GM12878 (cell line): ENCODE measurements around the gene PTRH2. TPM values are rescaled to one million over a fixed set of nuclear protein-coding genes. Genes with fewer than 3 reads are reported as not detected.

ENCODE experiments used
- ATAC-seq: fragments of 200-7000 bp; cut with Tn5 transposase; 3 replicates; pipeline ENCODE4 v1.9.1; 2020; ENCODE audit warnings: mild to moderate bottlenecking, moderate library complexity
- BruUV-seq: library from RNA; stranded (reverse); fragments of 400-500 nt; replicated peaks from 2 replicates; lab custom pipeline; 2021; lab: Mats Ljungman, UMichigan
- CTCF ChIA-PET: fragments of 300-600 bp; sonication (Branson Sonifier 250); formaldehyde crosslinking; extraction: SDS; loops from one replicate; lab custom pipeline; 2021; ENCODE audit warnings: inconsistent platforms; lab: Yijun Ruan, JAX
- POLR2A ChIA-PET: fragments of 350-600 bp; formaldehyde crosslinking; extraction: SDS; loops from one replicate; lab custom pipeline; 2021; ENCODE audit warnings: inconsistent platforms; lab: Charles Lee
- RAD21 ChIA-PET: fragments of 300-600 bp; sonication (Branson Sonifier 250); formaldehyde crosslinking; loops from one replicate; lab custom pipeline; 2023; ENCODE audit warnings: antibody characterized with exemption; ENCODE audit not compliant: unreplicated experiment; lab: Charles Lee
- SMC1A ChIA-PET: fragments of 300-600 bp; sonication (Branson Sonifier 250); formaldehyde crosslinking; loops from one replicate; lab custom pipeline; 2023; ENCODE audit not compliant: unreplicated experiment, uncharacterized antibody; lab: Charles Lee
- DNase-seq: peaks from one replicate; pipeline ENCODE4 v3.0.0-alpha.2; 2011; ENCODE audit warnings: low read depth, low spot score
- FAIRE-seq: peaks from 3 replicates; lab custom pipeline; 2011; peaks lifted over from hg19 to GRCh38; lab: Jason Lieb, UNC
- H2AFZ ChIP-seq: 2 replicates; pipeline ENCODE4 v1.6.0; 2011; ENCODE audit warnings: low read depth, low read length, control low read depth; ENCODE audit not compliant: control insufficient read depth
- H3K27ac ChIP-seq: 2 replicates; pipeline ENCODE4 v1.5.1; 2011; ENCODE audit warnings: control low read depth; ENCODE audit not compliant: control insufficient read depth, insufficient read depth
- H3K27me3 ChIP-seq, 2 experiments: replicated peaks in 1 of 2; 2 replicates each; pipeline versions ENCODE4 v1.6.0 to v1.6.1; 2011; ENCODE audit warnings: low read length in 1 of 2; ENCODE audit not compliant: control insufficient read depth in 2 of 2, insufficient read depth in 2 of 2
- H3K36me3 ChIP-seq, 2 experiments: 2 replicates each; pipeline ENCODE4 v1.5.1; 2011; ENCODE audit warnings: low read length in 1 of 2; ENCODE audit not compliant: control insufficient read depth in 2 of 2, insufficient read depth in 2 of 2
- H3K4me1 ChIP-seq: 2 replicates; pipeline ENCODE4 v1.6.1; 2011; ENCODE audit warnings: mild to moderate bottlenecking, low read length, moderate library complexity, mixed read lengths; ENCODE audit not compliant: control insufficient read depth, insufficient read depth
- H3K4me2 ChIP-seq: 2 replicates; pipeline ENCODE4 v1.6.0; 2011; ENCODE audit warnings: control low read depth; ENCODE audit not compliant: control insufficient read depth, insufficient read depth
- H3K4me3 ChIP-seq: fragments of 200-600 bp; sonication (generic); 2 replicates; pipeline ENCODE4 v1.5.1; 2016
- H3K79me2 ChIP-seq: 2 replicates; pipeline ENCODE4 v1.6.0; 2011; ENCODE audit warnings: low read length; ENCODE audit not compliant: control insufficient read depth, insufficient read depth
- H3K9ac ChIP-seq: 2 replicates; pipeline ENCODE4 v1.8.0; 2011; ENCODE audit warnings: low read length, control low read depth, mixed read lengths; ENCODE audit not compliant: control insufficient read depth, insufficient read depth
- H3K9me3 ChIP-seq: replicated peaks from 3 replicates; pipeline ENCODE4 v1.5.1; 2011; ENCODE audit warnings: mild to moderate bottlenecking, low read length; ENCODE audit not compliant: control insufficient read depth, insufficient read depth
- H4K20me1 ChIP-seq: 2 replicates; pipeline ENCODE4 v1.6.0; 2011; ENCODE audit not compliant: control insufficient read depth, insufficient read depth
- CBFB ChIP-seq: IDR thresholded peaks from 2 replicates; pipeline ENCODE4 v1.6.1; 2016; ENCODE audit warnings: antibody characterized with exemption, low read depth
- CEBPB ChIP-seq, 2 experiments: fragments of 150-350 bp in 1 of 2; IDR thresholded peaks; 2 replicates each; pipeline ENCODE4 v1.6.1; 2012 to 2014; ENCODE audit warnings: low read depth in 2 of 2, low read length in 2 of 2, borderline replicate concordance in 1 of 2, inconsistent platforms in 1 of 2
- FOXM1 ChIP-seq: IDR thresholded peaks from 2 replicates; pipeline ENCODE4 v1.6.1; 2012; ENCODE audit warnings: low read depth, mild to moderate bottlenecking, inconsistent platforms, low read length, moderate library complexity
- MLLT1 ChIP-seq: fragments of 450-650 bp; IDR thresholded peaks from 2 replicates; pipeline ENCODE4 v1.6.1; 2016; ENCODE audit warnings: mild to moderate bottlenecking
- NBN ChIP-seq: fragments of 450-650 bp; IDR thresholded peaks from 2 replicates; pipeline ENCODE4 v1.6.1; 2016
- NRF1 ChIP-seq: conservative IDR thresholded peaks from 2 replicates; pipeline ENCODE4 v1.6.1; 2011; ENCODE audit warnings: mild to moderate bottlenecking, low read depth, low read length, improper control_type of control experiment
- PAX8 ChIP-seq: fragments of 450-650 bp; IDR thresholded peaks from 2 replicates; pipeline ENCODE4 v1.6.1; 2017; ENCODE audit warnings: mild to moderate bottlenecking, moderate library complexity
- PML ChIP-seq: IDR thresholded peaks from 2 replicates; pipeline ENCODE4 v1.6.1; 2012; ENCODE audit warnings: low read length, inconsistent platforms
- RB1 ChIP-seq: fragments of 450-650 bp; formaldehyde crosslinking; IDR thresholded peaks from 2 replicates; pipeline ENCODE4 v1.6.1; 2017; ENCODE audit warnings: mild to moderate bottlenecking, borderline replicate concordance
- RELA ChIP-seq: fragments of 450-650 bp; IDR thresholded peaks from 2 replicates; pipeline ENCODE4 v1.8.0; 2014; ENCODE audit warnings: borderline replicate concordance; ENCODE audit not compliant: partially characterized antibody
- STAT1 ChIP-seq: fragments of 450-650 bp; conservative IDR thresholded peaks from 2 replicates; pipeline ENCODE4 v1.6.1; 2014; ENCODE audit warnings: antibody characterized with exemption, mild to moderate bottlenecking
- STAT3 ChIP-seq: IDR thresholded peaks from 2 replicates; pipeline ENCODE4 v1.6.1; 2011; ENCODE audit warnings: low read depth, low read length, improper control_type of control experiment
- SUZ12 ChIP-seq: fragments of 200-600 bp; sonication (generic); IDR thresholded peaks from one replicate; pipeline ENCODE4 v1.6.1; 2018; ENCODE audit warnings: antibody characterized with exemption, mild to moderate bottlenecking; ENCODE audit not compliant: unreplicated experiment
- TCF3 ChIP-seq: IDR thresholded peaks from 2 replicates; pipeline ENCODE4 v1.6.1; 2012; ENCODE audit warnings: low read depth, mild to moderate bottlenecking, low read length, borderline replicate concordance; ENCODE audit not compliant: insufficient read depth
- WRNIP1 ChIP-seq: IDR thresholded peaks from 2 replicates; pipeline ENCODE4 v1.6.1; 2011; ENCODE audit warnings: low read depth, low read length, improper control_type of control experiment, borderline replicate concordance
- ZSCAN29 ChIP-seq: fragments of 450-650 bp; IDR thresholded peaks from 2 replicates; pipeline ENCODE4 v1.6.1; 2017; ENCODE audit warnings: mild to moderate bottlenecking, moderate library complexity
- WGBS: methylation state at CpG from one replicate; pipeline ENCODE4 v1.1.6; 2016; ENCODE audit warnings: low lambda C conversion rate; ENCODE audit not compliant: insufficient replicate concordance, insufficient coverage; ENCODE audit errors: missing lambda C conversion rate; 5-methylcytosine and 5-hydroxymethylcytosine counted together
- in situ Hi-C: fragments of 300-500 bp; cut with MboI; formaldehyde crosslinking; loops from 9 replicates; pipeline ENCODE4 v1.14.3; 2018; ENCODE audit warnings: mixed read lengths
- intact Hi-C: fragments of 100-400 bp; cut with micrococcal nuclease; formaldehyde crosslinking; loops from one replicate; pipeline ENCODE4 v1.14.2; 2022; ENCODE audit not compliant: unreplicated experiment
- polyA plus RNA-seq, 11 experiments: library from polyadenylated mRNA; depleted of rRNA in 4 of 11; unstranded in 6 of 11; stranded (reverse) in 5 of 11; fragments of >200 nt; fragmentation: Nextera tagmentation in 4 of 11; fragmentation: Illumina TruSeq in 1 of 11; extraction: Ambion mirVana in 4 of 11; extraction: Trizol in 1 of 11; gene quantifications; 1 replicate in 1 of 11; 2 replicates in 10 of 11; pipeline versions ENCODE4 v1.2.1 to v1.2.3, GENCODE V29; 2011 to 2016; ENCODE audit warnings: inconsistent platforms in 2 of 11, missing spikeins in 2 of 11, low read depth in 1 of 11
- total RNA-seq, 4 experiments: library from RNA; depleted of rRNA in 3 of 4; stranded (reverse); fragments of >200 nt in 3 of 4; fragmentation: Illumina TruSeq in 1 of 4; extraction: Trizol in 1 of 4; gene quantifications; 2 replicates each; pipeline versions ENCODE4 v1.2.1 to v1.2.3, GENCODE V29; 2013 to 2021

The PTRH2 gene
- total and polyA plus RNA-seq, 10 of the 15 experiments (the other 5 are each of a cell fraction or from before 2014, with no cell fraction given) = 37.7 to 156 (median 63.4) TPM

GRCh38 chr17:59650642-59651041 is 56.6 kb downstream of the PTRH2 start:
- DNase-seq (no peak), ATAC-seq (no peak), FAIRE-seq (no peak)
- peaks cover 12% of the 10 kb centered on the region for H3K79me2 ChIP-seq
- H3K9ac ChIP-seq = no peak overlapping the region
- no peak overlapping the region for H3K4me3 ChIP-seq
- intact Hi-C loops (no loop called here), in situ Hi-C loops (no loop called here)
- no peak overlapping the region for H3K27ac ChIP-seq
- H2AFZ ChIP-seq = no peak overlapping the region
- no peaks in the 10 kb centered on the region for H3K4me1 ChIP-seq
- SMC1A ChIA-PET = interaction anchor here (1.8 kb wide), 1 partner anchor 20 kb away, joined by 6 read pairs; no protein-coding TSS in a partner anchor
- WGBS = 100% methylated on average over 1 of the region's 1 CpG
- BruUV-seq = no TSS peak
- no peaks in the 10 kb centered on the region; the same call in 2 of the 3 replicates for H3K9me3 ChIP-seq
- peaks cover 2 to 50% of the 10 kb centered on the region in 2 experiments for H3K36me3 ChIP-seq
- H4K20me1 ChIP-seq = no peaks in the 10 kb centered on the region
- no peaks in the 10 kb centered on the region for H3K27me3 ChIP-seq
- no peak for TF ChIP-seq TCF3
- no peak for TF ChIP-seq RB1
- no peak for TF ChIP-seq SUZ12
- TF ChIP-seq STAT1 = no peak
- no peak for TF ChIP-seq PAX8
- no peak for TF ChIP-seq WRNIP1
- TF ChIP-seq NRF1 = no peak
- TF ChIP-seq ZSCAN29 = no peak
- TF ChIP-seq CBFB = no peak
- no peak for TF ChIP-seq FOXM1
- no peak for TF ChIP-seq MLLT1
- no peak for TF ChIP-seq NBN
- TF ChIP-seq CEBPB (IDR thresholded peaks at IDR 0.05; ENCODE audit: borderline replicate concordance in 1 of 2, low read depth in 2 of 2, low read length in 2 of 2) = no peak
- TF ChIP-seq RELA = no peak
- no peak for TF ChIP-seq STAT3
- no peak for TF ChIP-seq PML
- no peak overlapping the region for H3K4me2 ChIP-seq
- RAD21 ChIA-PET = no interaction called here
- POLR2A ChIA-PET = interaction anchor here (1.7 kb wide), 1 partner anchor 31 kb away, joined by 3 read pairs; the partner anchor contains the start of gene CLTC
- CTCF ChIA-PET = no interaction called here
